NCI-H1092 (cell line): ENCODE data around the gene POM121L12.

Experiments used
- DNase-seq: peaks from one replicate; lab custom pipeline; 2025; lab: John Stamatoyannopoulos, UW

The POM121L12 gene

GRCh38 chr7:53035499-53036412, at the start of gene POM121L12:
Gene POM121L12 (plus strand): TSS chr7:53035633. CDS start chr7:53035672, 39 bp downstream.
- no peak for DNase-seq

GRCh38 chr7:52992001-52992400, 43.4 kb upstream of the POM121L12 start:
- DNase-seq, result no peak

- no peak for DNase-seq
These were observed 42.8 kb upstream of the POM121L12 start for GRCh38 chr7:52992479-52993162.

- no peak for DNase-seq
These were observed 39.8 kb upstream of the POM121L12 start for GRCh38 chr7:52995676-52996075.

GRCh38 chr7:53001221-53001620, 34.2 kb upstream of the POM121L12 start:
- DNase-seq, result no peak

GRCh38 chr7:53002389-53002788, 33.0 kb upstream of the POM121L12 start:
- DNase-seq, result no peak

- DNase-seq, result no peak
These were observed 31.6 kb upstream of the POM121L12 start for GRCh38 chr7:53003653-53004445.

GRCh38 chr7:53013925-53014324, 21.5 kb upstream of the POM121L12 start:
- no peak for DNase-seq

- no peak for DNase-seq
These were observed 20.0 kb upstream of the POM121L12 start for GRCh38 chr7:53015463-53015862.

- DNase-seq, result no peak
These were observed 12.5 kb upstream of the POM121L12 start for GRCh38 chr7:53022893-53023292.

GRCh38 chr7:53048638-53049037, 13.2 kb downstream of the POM121L12 start:
- DNase-seq, result no peak

GRCh38 chr7:53050433-53050832, 15.0 kb downstream of the POM121L12 start:
- DNase-seq, result no peak

GRCh38 chr7:53059591-53059990, 24.2 kb downstream of the POM121L12 start:
- DNase-seq, result no peak

GRCh38 chr7:53060066-53060465, 24.6 kb downstream of the POM121L12 start:
- no peak for DNase-seq

- no peak for DNase-seq
These were observed 27.4 kb downstream of the POM121L12 start for GRCh38 chr7:53062796-53063195.

GRCh38 chr7:53068673-53069072, 33.2 kb downstream of the POM121L12 start:
- no peak for DNase-seq

GRCh38 chr7:53070883-53071282, 35.5 kb downstream of the POM121L12 start:
- no peak for DNase-seq
